HUES6 (cell line): ENCODE results near the gene GRIA1.

Experiments used
- H3K27ac ChIP-seq: 2 replicates; pipeline ENCODE4 v1.7.0; 2013; ENCODE audit warnings: low read depth, mild to moderate bottlenecking, low read length, inconsistent platforms
- H3K27me3 ChIP-seq: 2 replicates; pipeline ENCODE4 v1.6.1; 2013; ENCODE audit warnings: low read length; ENCODE audit not compliant: control insufficient read depth, insufficient read depth
- H3K36me3 ChIP-seq: 2 replicates; pipeline ENCODE4 v1.6.1; 2013; ENCODE audit warnings: low read length; ENCODE audit not compliant: control insufficient read depth, insufficient read depth
- H3K4me1 ChIP-seq: 2 replicates; pipeline ENCODE4 v1.6.1; 2013; ENCODE audit warnings: low read length; ENCODE audit not compliant: control insufficient read depth, insufficient read depth
- H3K4me3 ChIP-seq: 2 replicates; pipeline ENCODE4 v1.5.1; 2013; ENCODE audit warnings: low read depth, low read length
- H3K9ac ChIP-seq: one replicate; pipeline ENCODE4 v1.6.1; 2013; ENCODE audit warnings: mild to moderate bottlenecking, low read length
- H3K9me3 ChIP-seq: 2 replicates; pipeline ENCODE4 v1.6.1; 2013; ENCODE audit warnings: low read depth, low read length; ENCODE audit not compliant: control insufficient read depth, insufficient read depth

Gene GRIA1

GRCh38 chr5:153625826-153626354 lies 135.4 kb downstream of the GRIA1 start:
- H3K9me3 ChIP-seq, result no peaks in the 10 kb centered on the region

GRCh38 chr5:153626836-153627235 lies 136.4 kb downstream of the GRIA1 start:
- no peaks in the 10 kb centered on the region for H3K27me3 ChIP-seq
- no peak overlapping the region for H3K4me3 ChIP-seq
- H3K36me3 ChIP-seq, result no peaks in the 10 kb centered on the region
- no peaks in the 10 kb centered on the region for H3K9me3 ChIP-seq
- H3K9ac ChIP-seq, result no peak overlapping the region
- H3K4me1 ChIP-seq, result peaks cover 36% of the 10 kb centered on the region
- no peak overlapping the region for H3K27ac ChIP-seq

More at GRCh38 chr5:153625826-153626354, 135.4 kb downstream of the GRIA1 start:
- peaks cover 33% of the 10 kb centered on the region for H3K4me1 ChIP-seq
- no peak overlapping the region for H3K27ac ChIP-seq
- no peak overlapping the region for H3K9ac ChIP-seq
- no peaks in the 10 kb centered on the region for H3K27me3 ChIP-seq
- H3K4me3 ChIP-seq, result no peak overlapping the region
- no peaks in the 10 kb centered on the region for H3K36me3 ChIP-seq

- Histone ChIP-seq H3K4me3 (no peak overlapping the region), H3K27me3 (no peaks in the 10 kb centered on the region), H3K4me1 (peaks cover 39% of the 10 kb centered on the region), H3K9me3 (no peaks in the 10 kb centered on the region), H3K36me3 (no peaks in the 10 kb centered on the region), H3K27ac (peak overlapping the region; percentile 28; the same call in 1 of the 2 replicates), H3K9ac (no peak overlapping the region)
These were observed 138.8 kb downstream of the GRIA1 start for GRCh38 chr5:153629027-153629895.

GRCh38 chr5:153630546-153630945 lies 140.1 kb downstream of the GRIA1 start:
- H3K4me1 ChIP-seq, result peaks cover 36% of the 10 kb centered on the region
- H3K9me3 ChIP-seq, result no peaks in the 10 kb centered on the region
- no peak overlapping the region for H3K9ac ChIP-seq
- H3K4me3 ChIP-seq, result no peak overlapping the region
- H3K36me3 ChIP-seq, result no peaks in the 10 kb centered on the region
- H3K27ac ChIP-seq, result no peak overlapping the region
- no peaks in the 10 kb centered on the region for H3K27me3 ChIP-seq

- H3K27ac ChIP-seq, result no peak overlapping the region
These were observed 142.3 kb downstream of the GRIA1 start for GRCh38 chr5:153632748-153633290.

GRCh38 chr5:153636670-153637451 lies 146.4 kb downstream of the GRIA1 start:
- no peaks in the 10 kb centered on the region for H3K36me3 ChIP-seq
- peaks cover 8% of the 10 kb centered on the region; the same call in 1 of the 2 replicates for H3K4me1 ChIP-seq
- no peaks in the 10 kb centered on the region for H3K9me3 ChIP-seq
- no peaks in the 10 kb centered on the region for H3K27me3 ChIP-seq
- no peak overlapping the region for H3K27ac ChIP-seq
- no peak overlapping the region for H3K9ac ChIP-seq
- H3K4me3 ChIP-seq, result no peak overlapping the region

More at GRCh38 chr5:153632748-153633290, 142.3 kb downstream of the GRIA1 start:
- Histone ChIP-seq H3K4me1 (peaks cover 31% of the 10 kb centered on the region), H3K36me3 (no peaks in the 10 kb centered on the region), H3K9ac (no peak overlapping the region), H3K9me3 (no peaks in the 10 kb centered on the region), H3K27me3 (no peaks in the 10 kb centered on the region), H3K4me3 (no peak overlapping the region)

- Histone ChIP-seq H3K9me3 (no peaks in the 10 kb centered on the region), H3K9ac (no peak overlapping the region)
These were observed 149.8 kb downstream of the GRIA1 start for GRCh38 chr5:153640293-153640692.

GRCh38 chr5:153641183-153641688 lies 150.8 kb downstream of the GRIA1 start:
- no peak overlapping the region for H3K4me3 ChIP-seq
- H3K27ac ChIP-seq, result no peak overlapping the region
- H3K27me3 ChIP-seq, result no peaks in the 10 kb centered on the region
- no peaks in the 10 kb centered on the region for H3K4me1 ChIP-seq
- H3K9me3 ChIP-seq, result no peaks in the 10 kb centered on the region
- H3K36me3 ChIP-seq, result no peaks in the 10 kb centered on the region
- no peak overlapping the region for H3K9ac ChIP-seq

More at GRCh38 chr5:153640293-153640692, 149.8 kb downstream of the GRIA1 start:
- Histone ChIP-seq H3K4me3 (no peak overlapping the region), H3K36me3 (no peaks in the 10 kb centered on the region), H3K27me3 (no peaks in the 10 kb centered on the region), H3K27ac (no peak overlapping the region), H3K4me1 (no peaks in the 10 kb centered on the region)

GRCh38 chr5:153654504-153655200 lies 164.2 kb downstream of the GRIA1 start:
- Histone ChIP-seq H3K4me1 (peaks cover 18% of the 10 kb centered on the region; the same call in 1 of the 2 replicates), H3K27me3 (no peaks in the 10 kb centered on the region), H3K4me3 (no peak overlapping the region), H3K27ac (no peak overlapping the region), H3K9me3 (no peaks in the 10 kb centered on the region), H3K36me3 (no peaks in the 10 kb centered on the region), H3K9ac (no peak overlapping the region)

GRCh38 chr5:153655201-153655510 lies 164.7 kb downstream of the GRIA1 start:
- no peaks in the 10 kb centered on the region for H3K36me3 ChIP-seq
- H3K4me1 ChIP-seq, result peaks cover 18% of the 10 kb centered on the region; the same call in 1 of the 2 replicates
- no peaks in the 10 kb centered on the region for H3K27me3 ChIP-seq
- H3K4me3 ChIP-seq, result no peak overlapping the region
- no peaks in the 10 kb centered on the region for H3K9me3 ChIP-seq
- no peak overlapping the region for H3K9ac ChIP-seq
- H3K27ac ChIP-seq, result no peak overlapping the region
